Sigmoid colon (tissue), 3 donors: ENCODE data around the gene RHEX.

Experiments
- CTCF ChIP-seq, 4 experiments: fragments of 450-650 bp in 3 of 4; fragments of 200-600 bp in 1 of 4; IDR thresholded peaks; one replicate each; pipeline ENCODE4 v1.5.1; 2016 to 2019; ENCODE audit warnings: antibody characterized with exemption in 4 of 4, mild to moderate bottlenecking in 3 of 4, moderate library complexity in 2 of 4
- POLR2A ChIP-seq, 2 donors: fragments of 450-650 bp; IDR thresholded peaks; one replicate each; pipeline ENCODE4 v1.6.1; 2016; ENCODE audit warnings: antibody characterized with exemption in 2 of 2, mild to moderate bottlenecking in 2 of 2, moderate library complexity in 2 of 2

DNA sequence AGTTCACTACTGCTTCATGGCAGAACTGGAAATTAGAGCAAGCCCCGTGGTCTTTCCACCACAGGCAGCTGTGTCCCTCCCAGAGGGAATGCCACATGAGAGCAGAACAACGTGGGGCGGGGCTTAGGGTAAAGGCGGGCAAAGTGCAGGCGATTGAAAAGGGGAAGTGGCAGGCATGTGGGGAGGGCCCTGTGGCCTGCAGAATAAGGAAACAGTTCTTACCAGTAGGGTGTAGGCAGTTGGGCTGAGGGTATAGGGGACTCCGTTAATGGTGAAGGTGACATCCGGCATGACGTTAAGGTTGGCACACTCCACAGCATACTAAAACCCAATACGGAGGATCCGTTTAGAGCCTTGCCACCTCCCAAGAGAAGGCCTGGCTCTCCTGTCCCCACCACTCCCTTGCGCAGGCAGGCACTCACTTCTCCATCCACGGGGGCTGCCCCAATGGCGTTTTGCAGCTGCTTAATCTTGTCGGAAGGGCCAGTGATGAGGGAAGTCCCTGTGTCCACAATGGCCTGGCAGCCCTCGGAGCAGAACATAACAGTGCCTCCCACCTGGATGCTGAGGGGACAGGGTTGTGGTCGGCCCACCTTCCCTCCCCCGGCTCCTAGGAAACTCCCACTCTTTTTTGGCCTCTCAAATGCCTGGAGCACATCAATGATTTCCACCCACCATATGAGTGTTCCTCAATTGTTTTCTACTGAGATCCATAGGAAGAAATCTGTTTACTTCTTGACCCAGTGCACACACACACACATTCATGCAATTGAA lies 40.7 kb upstream of the RHEX start:
- no peak for TF ChIP-seq POLR2A (IDR thresholded peaks at IDR 0.05)
- no peak for TF ChIP-seq CTCF (IDR thresholded peaks at IDR 0.05)
